ENCODE results near the gene BRD7.

Gene BRD7

DNA sequence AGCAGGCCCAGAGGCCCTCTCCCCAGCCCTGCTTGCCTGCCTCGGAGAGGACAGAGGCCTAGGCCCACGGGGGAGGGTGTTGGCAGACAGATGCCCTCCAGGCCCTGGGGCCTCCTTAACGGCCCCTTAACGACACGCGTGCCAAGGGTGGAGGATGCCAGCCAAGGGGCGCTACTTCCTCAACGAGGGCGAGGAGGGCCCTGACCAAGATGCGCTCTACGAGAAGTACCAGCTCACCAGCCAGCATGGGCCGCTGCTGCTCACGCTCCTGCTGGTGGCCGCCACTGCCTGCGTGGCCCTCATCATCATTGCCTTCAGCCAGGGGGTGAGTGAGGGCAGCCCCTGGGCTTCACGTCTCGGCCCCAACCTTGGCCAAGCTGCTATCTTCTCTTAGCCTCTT lies 80.8 kb downstream of the BRD7 start:
- no peak for DNase-seq

DNA sequence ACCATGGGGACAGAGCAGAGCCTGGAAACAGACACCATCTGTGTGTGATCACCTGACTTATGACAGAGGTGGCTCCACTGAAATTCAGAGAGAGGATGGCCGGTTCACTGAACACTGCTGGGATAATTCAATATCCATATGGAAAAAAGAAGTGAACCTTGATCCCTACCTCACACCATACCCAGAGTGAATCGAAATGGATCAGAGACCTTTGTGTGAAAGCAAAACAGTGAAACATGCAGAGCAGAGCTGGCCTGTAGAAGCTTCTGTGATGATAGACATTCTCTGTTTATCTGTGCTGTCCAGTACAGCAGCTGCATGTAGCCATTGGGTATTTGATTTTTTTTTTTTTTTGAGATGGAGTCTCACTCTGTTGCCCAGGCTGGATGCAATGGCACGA lies 82.1 kb downstream of the BRD7 start:
- DNase-seq, result no peak

DNA sequence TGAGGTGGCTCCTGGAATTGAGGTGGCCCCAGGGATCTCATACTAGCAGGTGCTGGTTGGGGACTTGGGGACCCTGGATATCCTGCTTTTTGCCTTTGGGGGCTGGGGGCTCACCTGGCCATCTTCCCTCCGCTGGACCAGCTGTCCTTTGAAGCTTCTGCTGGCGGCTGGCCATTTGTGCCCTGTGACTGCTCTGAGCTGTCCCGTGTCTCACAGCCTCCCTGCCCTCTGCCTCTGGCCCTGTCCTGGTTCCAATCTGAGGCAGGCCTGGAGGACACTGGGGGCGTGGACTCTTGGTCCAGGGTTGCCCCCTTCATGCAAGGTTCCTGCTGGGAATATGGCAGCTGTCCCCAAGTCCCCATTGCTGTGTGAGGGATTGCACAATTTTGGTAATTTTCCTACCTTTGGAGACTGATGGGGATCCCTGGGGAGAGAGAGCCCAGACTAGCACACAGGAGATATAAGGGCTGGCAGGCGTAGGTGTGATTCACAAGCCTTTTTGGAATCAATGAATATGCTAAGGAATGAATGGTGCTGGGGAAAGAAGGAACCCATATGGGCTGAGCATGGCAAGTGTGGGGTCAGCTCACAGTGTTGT lies 83.3 kb downstream of the BRD7 start:
- DNase-seq, result no peak

DNA sequence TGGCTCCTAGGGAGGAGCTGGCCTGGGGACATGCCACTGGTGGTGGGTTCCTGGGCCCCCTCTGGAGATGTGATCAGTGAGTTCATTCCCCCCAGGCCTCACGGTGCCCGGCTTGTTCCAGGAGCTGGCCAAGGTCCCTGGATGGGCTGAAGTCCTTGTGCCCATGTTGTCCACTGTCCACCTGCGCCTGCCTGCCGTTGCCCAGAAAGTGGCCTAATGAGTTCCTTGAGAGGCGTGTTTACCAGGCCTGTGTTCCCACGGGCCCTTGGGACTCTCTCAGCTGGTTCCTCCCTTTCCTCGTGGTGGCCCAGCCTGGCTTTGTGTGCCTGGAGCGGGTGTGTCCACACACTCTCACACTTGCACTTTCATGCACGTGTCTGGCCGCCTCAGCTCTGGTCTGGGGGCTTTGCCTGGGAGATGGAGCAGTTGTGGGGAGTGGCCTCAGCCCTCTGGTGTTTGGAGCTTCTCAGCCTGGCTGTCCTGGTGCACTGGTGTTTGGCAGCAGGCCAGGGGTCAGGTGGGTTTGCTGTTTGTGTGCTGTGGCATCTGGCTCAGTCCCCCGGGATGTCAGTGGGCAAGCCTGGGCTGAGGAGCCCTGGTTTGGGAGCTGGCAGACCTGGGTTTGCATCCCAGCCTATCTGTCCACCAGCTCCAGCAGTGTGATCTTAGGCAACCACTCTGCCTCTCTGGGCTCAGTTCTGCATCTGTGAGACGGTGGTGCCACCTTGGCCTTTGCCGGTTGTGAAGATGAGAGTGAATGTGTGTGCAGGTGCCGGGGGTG lies 84.5 kb downstream of the BRD7 start:
- no peak for DNase-seq

DNA sequence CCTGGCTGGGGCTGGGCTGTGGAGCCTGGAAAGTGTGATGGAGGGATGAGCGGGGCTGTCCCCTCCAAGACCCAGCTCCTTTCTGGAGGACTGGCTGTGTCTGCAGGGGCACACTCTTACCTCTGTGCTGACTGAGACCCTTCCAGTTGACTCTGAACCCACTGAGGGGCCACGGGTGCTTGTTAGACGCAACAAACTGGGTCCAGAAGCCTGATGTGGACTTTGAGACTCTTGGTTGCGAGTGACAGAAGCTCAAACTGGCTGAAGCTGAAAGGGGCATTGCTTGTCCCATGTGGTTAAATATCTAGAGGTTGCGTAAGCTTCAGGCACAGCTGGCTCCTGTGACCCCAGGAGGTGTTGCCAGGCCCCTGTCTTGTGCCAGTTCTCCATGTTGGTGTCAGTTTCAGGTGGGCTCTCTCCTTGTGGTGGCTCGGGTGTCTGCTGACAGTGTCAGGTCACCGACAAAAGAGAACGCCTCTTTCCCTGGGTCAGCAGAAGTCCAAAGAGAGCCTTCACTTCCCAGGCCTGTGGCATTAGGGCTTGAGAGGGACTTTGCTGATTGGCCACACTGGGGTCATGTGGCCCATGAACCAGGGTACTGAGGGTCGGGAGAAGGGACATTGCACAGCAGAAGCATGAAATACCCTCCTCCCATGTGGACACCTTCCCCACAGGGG lies 85.7 kb downstream of the BRD7 start:
- no peak for DNase-seq

DNA sequence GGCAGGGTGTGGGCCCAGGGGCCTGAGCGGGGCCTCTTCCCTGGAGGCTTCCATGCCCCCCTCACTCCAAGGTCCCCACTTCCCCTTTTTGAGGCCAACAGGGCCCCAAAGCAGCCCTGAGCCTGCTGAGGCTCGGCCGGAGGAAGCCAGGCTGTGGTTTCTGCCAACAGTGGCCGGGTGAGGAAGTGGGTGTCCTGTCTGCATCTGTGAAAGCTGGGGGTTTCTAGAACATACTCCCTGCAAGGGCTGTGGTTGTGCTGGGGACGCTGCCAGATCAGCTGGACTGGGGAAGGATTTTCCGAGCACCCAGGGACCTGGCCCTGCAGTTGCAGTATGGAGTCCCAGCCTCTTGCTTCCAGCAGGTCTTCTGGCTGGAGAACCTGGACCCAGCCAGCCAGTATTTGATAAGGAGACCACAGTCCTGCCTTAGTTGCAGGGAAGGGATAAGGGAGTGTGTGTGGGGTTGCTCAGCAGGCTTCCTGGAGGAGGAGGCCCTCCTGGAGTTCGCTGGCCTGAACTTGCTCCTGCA lies 86.7 kb downstream of the BRD7 start:
- peak; percentile 45 for DNase-seq

DNA sequence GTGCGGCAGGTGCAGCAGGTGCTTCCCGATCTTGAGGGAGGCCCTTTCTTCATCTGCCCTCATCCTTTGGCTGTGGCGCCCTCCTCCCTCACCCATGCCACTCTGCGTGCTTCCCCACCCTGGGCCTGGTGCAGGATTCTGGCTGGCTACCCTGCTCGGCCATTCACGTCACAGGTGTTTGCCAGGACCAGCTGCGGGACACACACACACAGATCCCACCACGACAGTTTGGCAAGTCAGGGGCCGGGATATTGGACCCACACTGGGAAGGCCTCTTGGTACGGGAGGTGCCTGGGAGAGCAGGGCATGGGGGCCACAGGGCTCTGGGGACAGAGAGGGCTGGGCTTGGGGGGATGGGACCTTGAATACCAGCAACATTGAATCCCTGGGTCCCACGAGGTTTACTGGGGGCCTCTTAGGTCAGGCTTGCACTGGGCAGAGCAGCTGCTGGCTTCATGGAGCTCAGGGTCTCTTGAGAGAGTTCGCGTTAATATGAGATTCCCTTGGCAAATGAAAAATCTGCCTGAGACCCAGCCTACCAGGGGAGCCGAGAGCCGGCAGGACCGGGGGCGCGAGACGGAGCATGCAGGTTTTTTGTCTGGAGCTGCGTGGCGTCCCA lies 87.3 kb downstream of the BRD7 start:
- DNase-seq, result no peak

DNA sequence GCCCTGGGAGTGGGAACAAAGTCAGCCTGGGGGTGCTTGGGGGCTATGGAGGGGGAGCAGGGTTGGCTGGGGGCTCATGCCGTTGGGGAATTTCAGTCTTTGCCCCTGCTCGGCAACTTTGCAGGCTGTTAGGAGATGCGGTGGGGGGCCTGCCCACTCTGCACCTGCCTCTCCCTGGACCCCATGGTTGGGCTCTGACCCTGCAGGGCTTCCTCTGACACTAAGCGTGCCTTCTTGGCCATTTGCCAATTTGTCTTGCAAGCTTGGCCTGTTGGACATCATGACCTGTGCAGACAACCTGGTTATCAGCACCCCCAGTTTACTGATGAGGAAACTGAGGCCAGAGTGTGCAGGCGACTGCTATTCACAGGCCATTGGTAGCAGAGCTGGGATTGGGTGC lies 87.9 kb downstream of the BRD7 start:
- DNase-seq, result no peak

DNA sequence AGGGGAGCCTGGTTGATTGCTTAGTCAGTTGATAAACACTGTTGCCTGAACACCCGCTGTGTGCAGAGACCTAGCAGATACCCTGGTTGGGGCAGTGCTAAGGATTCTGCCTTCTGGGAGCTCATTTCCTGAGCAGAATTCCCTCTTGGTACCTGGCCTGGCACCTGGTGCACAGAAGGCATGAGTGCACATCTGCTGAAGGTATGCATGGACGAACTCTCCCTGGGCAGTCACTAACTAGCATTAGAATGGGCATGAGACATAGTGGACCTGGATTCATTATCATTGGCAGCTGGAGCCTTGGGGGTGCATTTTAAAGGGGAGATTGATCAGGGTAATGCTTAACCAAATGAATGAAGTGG lies 89.3 kb downstream of the BRD7 start:
- no peak for DNase-seq

DNA sequence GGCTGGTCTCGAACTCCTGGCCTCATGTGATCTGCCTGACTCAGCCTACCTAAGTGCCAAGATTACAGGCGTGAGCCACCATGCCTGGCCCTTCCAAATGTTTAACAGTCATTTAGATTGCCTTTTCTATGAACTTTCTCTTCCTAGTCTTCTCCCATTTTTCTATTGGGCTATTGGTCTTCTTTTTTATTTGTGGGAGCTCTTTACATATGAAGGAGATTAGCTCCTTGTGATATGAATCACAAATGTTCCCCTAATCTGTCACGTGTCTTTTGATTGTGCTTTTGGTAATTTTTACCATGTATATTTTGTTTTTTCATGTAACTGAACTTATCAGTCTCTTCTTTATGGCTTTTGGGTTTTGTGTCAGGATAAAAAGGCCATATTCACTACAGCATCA lies 90.5 kb downstream of the BRD7 start:
- DNase-seq, result no peak

DNA sequence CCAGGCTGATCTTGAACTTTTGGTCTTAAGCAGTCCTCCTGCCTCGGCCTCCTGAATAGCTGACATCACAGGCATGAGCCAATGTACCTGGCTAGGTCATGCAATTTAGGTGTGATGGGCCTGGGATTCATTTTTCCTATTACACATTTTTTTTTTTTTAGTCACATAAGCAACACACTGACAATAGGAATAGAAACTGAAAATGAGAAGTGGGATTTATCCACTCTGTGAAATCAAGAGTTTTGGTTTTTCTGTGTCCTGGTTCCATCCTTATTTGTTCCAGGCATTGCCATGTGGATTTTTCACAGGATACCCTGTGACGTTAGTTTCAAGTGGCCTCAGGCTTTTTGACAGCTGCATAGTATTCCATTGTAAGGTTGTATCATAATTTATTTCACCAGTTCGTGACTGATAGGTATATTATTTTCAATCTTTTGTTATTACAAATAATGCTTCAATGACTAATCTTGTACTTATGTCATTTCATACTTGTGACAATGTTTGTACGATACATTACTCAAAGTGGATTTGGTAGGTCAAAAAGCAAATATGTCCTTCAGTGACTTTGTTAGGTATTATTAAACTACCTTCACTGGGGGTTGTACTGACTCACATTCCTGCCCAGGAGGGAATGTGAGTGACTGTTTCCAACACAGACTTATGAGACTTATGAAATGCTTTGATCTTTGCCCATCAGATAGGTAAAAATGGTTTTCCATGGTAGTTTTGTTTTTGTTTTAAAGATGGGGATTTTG lies 91.8 kb downstream of the BRD7 start:
- DNase-seq, result no peak

DNA sequence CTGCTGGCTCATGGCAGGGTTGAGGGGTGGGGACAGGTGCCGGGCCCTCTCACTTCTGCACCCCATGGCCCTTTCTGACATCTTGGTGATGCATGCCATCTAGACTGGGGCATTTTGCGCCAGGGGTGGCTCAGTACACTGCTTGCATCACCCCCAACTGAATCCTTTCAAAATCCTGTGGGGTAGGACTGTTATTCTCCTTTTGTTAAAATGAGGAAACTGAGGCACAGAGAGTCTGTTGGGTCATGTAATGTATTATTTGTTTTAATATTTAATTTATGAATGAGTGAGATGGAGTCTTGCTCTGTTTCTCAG lies 92.5 kb downstream of the BRD7 start:
- no peak for DNase-seq

DNA sequence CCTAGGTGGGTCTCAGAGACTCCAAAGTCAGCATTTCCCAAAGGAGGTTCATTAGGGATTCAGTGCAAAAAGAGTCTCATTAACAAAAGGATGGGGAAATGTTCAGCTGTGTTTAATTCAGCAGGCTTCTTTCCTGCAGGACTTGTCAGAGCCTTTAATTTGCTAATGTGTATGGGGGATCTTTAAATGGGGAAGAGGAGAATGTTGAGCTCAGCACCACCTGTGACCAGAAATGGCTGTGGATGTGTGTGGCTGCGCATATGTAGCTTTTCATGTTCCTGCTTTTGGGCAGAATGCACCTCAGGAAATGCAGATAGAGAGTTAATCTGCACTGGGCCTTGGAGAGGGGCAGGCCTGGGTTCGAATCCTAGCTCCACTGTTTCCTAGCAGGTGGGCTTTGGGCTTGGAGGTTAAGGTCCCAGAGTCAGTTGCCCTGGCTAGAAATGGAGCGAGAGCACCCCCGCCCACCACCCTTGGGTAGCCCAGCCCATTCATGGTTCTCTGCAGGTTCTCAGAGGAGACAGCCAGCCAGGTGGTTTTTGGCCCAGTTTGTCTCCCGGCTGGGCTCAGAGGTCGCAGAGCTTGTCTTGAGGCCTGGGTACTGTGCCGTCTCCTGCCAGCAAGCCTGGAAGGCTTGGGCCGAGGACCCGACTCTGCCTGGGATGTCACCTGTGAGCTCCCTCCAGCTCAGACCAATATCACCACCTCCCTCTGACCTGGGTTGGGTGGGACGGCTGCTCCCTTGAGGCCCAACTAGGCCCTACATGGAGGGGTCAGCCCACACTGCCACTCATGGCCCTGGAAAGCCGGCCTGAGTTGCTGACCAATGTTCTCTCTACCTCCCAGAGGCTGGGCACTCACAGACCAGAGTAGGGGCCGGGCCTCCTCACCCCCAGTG lies 93.1 kb downstream of the BRD7 start:
- DNase-seq, result no peak

DNA sequence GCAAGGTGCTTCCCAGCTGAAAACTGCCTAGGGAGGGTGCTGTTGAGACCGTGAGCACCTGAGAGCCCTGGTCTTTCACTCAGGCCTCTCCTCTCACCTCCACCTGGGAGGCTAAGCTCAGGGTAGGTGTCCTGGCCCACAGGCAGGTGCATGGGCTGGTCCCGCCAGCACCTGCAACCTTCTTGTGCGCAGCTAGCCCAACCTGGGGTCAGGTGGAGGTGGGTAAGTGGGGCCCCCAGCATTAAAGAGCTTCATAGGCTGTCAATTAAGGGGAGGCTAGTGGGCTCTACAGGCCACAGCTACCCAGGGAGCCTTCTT lies 93.7 kb downstream of the BRD7 start:
- DNase-seq, result no peak

DNA sequence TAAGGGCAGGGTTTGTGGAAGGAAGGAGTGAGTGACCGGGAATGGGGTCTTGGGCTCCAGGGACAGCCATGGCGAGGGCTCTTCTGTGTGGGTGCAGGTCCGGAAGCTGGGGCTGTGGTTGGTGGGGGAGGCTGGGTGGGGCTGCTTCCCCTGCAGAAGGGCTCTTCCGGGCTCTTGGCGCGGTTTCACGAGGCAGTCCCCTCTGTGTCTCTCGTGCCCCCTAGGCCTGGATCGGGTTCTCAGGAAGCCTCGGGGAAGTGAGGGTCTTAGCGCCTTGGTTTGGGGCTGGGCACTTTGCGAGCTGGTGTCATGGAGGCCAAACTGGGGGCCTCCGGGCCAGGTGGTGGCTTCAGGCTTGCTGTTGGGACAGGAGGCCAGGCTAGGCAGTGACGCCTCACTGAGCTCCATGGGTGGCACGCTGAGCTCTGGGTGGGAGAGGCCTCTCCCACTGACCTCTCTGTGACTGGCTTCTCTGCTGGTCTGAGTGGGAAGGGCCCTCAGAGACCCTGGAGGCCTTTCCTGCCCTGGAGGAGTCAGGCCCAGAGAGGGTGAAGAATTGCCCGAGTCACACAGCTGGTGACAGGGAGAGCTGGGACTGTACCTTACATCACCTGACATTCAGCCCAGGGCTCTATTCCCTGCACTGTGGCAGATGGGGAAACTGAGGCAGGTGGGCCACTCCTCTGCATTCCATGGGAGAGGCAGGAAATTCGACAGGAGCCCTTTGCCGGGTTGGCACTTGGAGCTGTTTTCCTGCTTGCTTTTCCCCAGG lies 94.3 kb downstream of the BRD7 start:
- peak; percentile 49 for DNase-seq

DNA sequence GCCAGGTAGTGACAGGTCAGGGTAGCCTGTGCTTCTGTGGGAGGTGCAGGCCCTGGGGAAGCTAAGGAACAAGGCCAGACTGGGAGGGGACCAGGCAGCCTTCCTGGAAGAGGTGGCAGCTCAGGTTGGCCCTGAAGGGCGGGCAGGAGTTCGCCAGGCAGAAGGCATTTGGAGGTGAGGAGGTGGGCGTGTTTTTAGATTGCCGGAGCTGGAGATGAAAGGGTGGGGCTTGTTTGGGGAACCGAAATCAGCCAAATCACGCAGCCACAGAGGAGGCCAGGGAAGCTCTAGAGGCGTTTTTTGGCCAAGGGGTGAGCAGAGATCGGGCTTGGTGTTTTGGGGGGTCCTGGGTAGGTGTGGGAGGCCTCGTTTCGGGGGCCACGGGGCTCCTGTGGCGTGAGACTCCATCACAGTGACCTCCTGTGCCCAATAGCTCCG lies 94.9 kb downstream of the BRD7 start:
- DNase-seq, result peak; percentile 68

DNA sequence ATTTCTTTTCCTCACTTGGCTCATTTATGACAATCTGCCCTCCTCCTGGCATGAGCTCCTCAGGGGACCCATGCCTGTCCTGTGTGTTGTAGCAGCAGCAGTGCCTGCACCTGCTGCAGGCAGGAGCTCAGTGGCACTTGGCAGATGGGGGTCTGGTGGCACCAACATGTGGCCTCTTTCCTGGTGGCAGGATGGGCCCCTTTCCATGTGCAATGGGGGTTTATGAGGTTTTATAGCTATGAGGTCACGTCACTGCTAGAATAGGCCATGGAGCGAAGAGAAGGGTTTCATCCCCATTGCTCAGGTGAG lies 95.5 kb downstream of the BRD7 start:
- DNase-seq, result no peak

DNA sequence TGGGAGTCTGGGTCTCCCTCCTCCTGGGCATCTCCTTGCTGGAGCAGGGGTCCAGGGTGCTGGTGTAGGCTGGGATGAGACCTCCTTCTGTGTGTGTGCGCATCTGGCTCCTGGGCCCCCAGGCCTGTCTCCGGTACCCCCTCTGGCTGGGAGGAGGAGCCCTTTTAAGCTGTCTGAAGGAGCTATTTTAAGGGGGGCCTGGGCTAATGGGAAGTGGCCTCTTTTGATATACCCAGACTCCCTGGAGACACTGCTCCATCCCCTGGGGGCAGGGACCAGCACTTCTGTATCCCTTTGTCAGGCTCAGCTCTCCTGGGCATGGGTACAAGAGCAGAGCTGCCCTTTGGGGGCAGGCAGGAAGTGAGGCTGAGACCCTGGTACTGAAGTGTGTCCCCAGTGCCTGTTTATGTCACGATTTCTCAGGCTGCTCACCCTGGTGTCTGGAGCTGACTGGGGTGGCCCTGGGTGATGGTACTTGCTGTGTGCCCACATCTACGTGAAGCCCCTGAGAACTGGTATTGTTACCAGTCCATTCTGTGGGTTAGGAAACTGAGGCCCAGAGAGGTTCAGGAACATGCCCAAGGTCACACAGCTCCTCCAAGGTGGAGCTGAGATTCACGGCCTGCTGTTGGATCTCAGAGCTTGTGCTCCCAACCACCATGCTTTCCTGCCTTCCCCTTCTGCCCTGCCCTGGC lies 96.0 kb downstream of the BRD7 start:
- DNase-seq, result no peak

DNA sequence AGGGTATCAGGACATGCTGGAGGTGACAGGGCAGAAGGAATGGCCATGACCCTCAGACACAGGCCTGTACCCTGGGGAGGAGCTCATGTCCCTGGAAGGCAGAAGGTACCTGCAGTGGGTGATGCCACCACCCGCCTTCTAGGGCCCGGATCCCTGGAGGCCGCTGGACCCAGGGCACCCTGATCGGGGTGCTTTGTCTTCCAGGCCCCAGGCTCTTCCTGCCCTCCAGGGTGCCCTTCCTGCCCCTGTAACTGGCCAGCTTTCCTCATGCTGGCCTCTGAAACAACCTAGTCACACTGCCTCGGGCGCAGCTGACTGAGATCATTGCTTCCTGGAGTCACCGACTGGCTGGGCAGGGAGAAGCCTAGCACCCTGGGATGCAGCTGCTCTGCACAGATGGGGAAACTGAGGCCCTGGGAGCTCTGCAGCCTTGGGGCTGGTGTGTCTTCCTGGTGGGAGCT lies 96.6 kb downstream of the BRD7 start:
- DNase-seq, result no peak

DNA sequence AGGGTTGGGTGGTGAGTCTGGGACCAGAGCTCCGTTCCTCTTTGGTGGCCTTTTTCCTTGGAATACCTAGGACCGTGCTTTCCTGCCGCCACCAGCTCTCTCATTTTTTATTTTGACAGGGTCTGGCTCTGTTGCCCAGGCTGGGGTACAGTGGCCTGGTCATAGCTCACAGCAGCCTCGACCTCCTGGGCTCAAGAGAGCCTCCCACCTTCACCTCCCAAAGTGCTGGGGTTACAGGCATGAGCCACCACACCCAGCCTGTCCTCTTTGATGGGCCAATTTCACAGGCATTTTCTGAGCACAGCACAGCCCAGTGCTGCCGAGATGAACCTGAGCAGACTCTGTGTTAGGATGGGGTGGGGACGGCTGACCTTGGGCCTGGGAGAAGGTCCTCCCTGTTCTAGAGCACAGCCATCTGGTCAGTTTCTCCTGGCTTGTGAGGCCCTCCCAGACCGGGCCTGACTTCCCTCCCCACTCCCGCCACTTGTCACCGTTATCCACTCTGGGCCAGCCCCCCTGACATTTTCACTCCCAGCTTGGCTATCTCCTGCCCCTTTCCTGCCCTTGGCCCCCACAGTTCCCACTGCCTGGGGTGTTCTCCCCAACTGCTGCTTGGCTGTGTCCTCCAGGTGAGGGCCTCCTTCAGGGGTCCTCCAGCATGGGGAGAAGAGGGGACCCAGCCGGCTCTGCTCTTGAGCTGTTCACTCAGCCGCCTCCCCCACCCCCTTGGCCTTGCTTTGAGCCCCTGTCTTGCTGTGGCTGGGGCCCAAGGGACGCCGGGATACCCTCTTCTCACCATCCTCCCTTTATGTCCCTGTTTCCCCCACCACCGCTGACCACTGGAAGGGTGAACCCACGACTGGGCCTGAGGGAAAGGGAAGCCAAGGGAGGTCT lies 97.4 kb downstream of the BRD7 start:
- DNase-seq, result no peak
